HepG2 (cell line): Measurements from ENCODE around the gene DPP7. TPM values are rescaled to one million over a fixed set of nuclear protein-coding genes. Genes with fewer than 3 reads are reported as not detected.

Source experiments
- ATAC-seq: fragments of 200-7000 bp; cut with Tn5 transposase; 3 replicates; pipeline ENCODE4 v1.9.1; 2020; ENCODE audit warnings: mild to moderate bottlenecking, moderate library complexity
- BruUV-seq: library from RNA; stranded (reverse); fragments of 400-500 nt; replicated peaks from 2 replicates; lab custom pipeline; 2021; lab: Mats Ljungman, UMichigan
- CTCF ChIA-PET: fragments of 300-600 bp; formaldehyde crosslinking; extraction: SDS; loops from one replicate; lab custom pipeline; 2021; ENCODE audit warnings: low total read pairs, inconsistent platforms, low intra/inter-chr PET ratio; lab: Yijun Ruan, JAX
- POLR2A ChIA-PET: fragments of 350-600 bp; sonication (Branson Sonifier 250); formaldehyde crosslinking; loops from one replicate; lab custom pipeline; 2020; ENCODE audit warnings: antibody characterized with exemption, inconsistent platforms; lab: Yijun Ruan, JAX
- DNase-seq: peaks from one replicate; pipeline ENCODE4 v3.0.0-alpha.2; 2015; ENCODE audit warnings: low spot score
- FAIRE-seq: peaks from 3 replicates; lab custom pipeline; 2011; peaks lifted over from hg19 to GRCh38; lab: Jason Lieb, UNC
- H2AFZ ChIP-seq: one replicate; pipeline ENCODE4 v1.6.1; 2011; ENCODE audit warnings: low read length, inconsistent platforms
- H3K27ac ChIP-seq: fragments of 300-600 bp; 3 replicates; pipeline ENCODE4 v1.8.0; 2011; ENCODE audit warnings: mixed run types, mild to moderate bottlenecking, mixed read lengths, low read length, inconsistent platforms; ENCODE audit not compliant: insufficient read depth; ENCODE audit errors: extremely low read length
- H3K27me3 ChIP-seq, 2 experiments: fragments of 200-600 bp in 1 of 2; 2 replicates in 1 of 2; 3 replicates in 1 of 2; pipeline versions ENCODE4 v1.6.0 to v1.8.0; 2011; ENCODE audit warnings: low read length in 2 of 2, mild to moderate bottlenecking in 2 of 2, moderate library complexity in 2 of 2, inconsistent platforms in 1 of 2; ENCODE audit not compliant: insufficient read depth in 2 of 2, control insufficient read depth in 1 of 2
- H3K36me3 ChIP-seq, 2 experiments: fragments of 200-600 bp in 1 of 2; replicated peaks in 1 of 2; 2 replicates in 1 of 2; 3 replicates in 1 of 2; pipeline versions ENCODE4 v1.5.1 to v1.8.0; 2011; ENCODE audit warnings: low read length in 2 of 2, inconsistent platforms in 1 of 2; ENCODE audit not compliant: insufficient read depth in 2 of 2, control insufficient read depth in 1 of 2
- H3K4me1 ChIP-seq: 2 replicates; pipeline ENCODE4 v1.5.1; 2012; ENCODE audit warnings: low read length, inconsistent platforms; ENCODE audit not compliant: insufficient read depth
- H3K4me2 ChIP-seq: 2 replicates; pipeline ENCODE4 v1.6.0; 2011; ENCODE audit warnings: low read depth, low read length, inconsistent platforms
- H3K4me3 ChIP-seq, 3 experiments: fragments of 200-600 bp in 1 of 3; sonication (generic), shearing (Covaris generic) in 1 of 3; replicated peaks in 1 of 3; 2 replicates each; pipeline ENCODE4 v1.5.1; 2011 to 2016; ENCODE audit warnings: low read length in 3 of 3, inconsistent platforms in 2 of 3, low read depth in 2 of 3, mild to moderate bottlenecking in 2 of 3, control low read depth in 1 of 3, mixed read lengths in 1 of 3; ENCODE audit not compliant: insufficient read depth in 1 of 3
- H3K79me2 ChIP-seq: one replicate; pipeline ENCODE4 v1.6.1; 2011; ENCODE audit warnings: low read length, inconsistent platforms; ENCODE audit not compliant: insufficient read depth
- H3K9ac ChIP-seq: 2 replicates; pipeline ENCODE4 v1.6.0; 2011; ENCODE audit warnings: mild to moderate bottlenecking, low read depth, low read length, inconsistent platforms; ENCODE audit not compliant: insufficient read depth
- H3K9me3 ChIP-seq: 2 replicates; pipeline ENCODE4 v1.5.1; 2012; ENCODE audit warnings: mild to moderate bottlenecking, low read length
- H4K20me1 ChIP-seq: 2 replicates; pipeline ENCODE4 v1.6.0; 2011; ENCODE audit warnings: inconsistent platforms, mild to moderate bottlenecking, low read length, moderate library complexity; ENCODE audit not compliant: insufficient read depth
- CEBPG ChIP-seq: IDR thresholded peaks from 2 replicates; pipeline ENCODE4 v1.6.1; 2016
- MNT ChIP-seq: fragments of 450-650 bp; IDR thresholded peaks from 2 replicates; pipeline ENCODE4 v1.6.1; 2016
- REST ChIP-seq, 2 experiments: IDR thresholded peaks; 2 replicates each; pipeline ENCODE4 v1.6.1; 2011 to 2012; ENCODE audit warnings: low read length in 2 of 2, borderline replicate concordance in 1 of 2, low read depth in 1 of 2, mild to moderate bottlenecking in 1 of 2, moderate library complexity in 1 of 2
- RFX5 ChIP-seq: IDR thresholded peaks from 2 replicates; pipeline ENCODE4 v1.6.1; 2011; ENCODE audit warnings: low read depth, low read length, improper control_type of control experiment
- WGBS: methylation state at CpG from one replicate; pipeline ENCODE4 v1.1.6; 2017; ENCODE audit warnings: low lambda C conversion rate; 5-methylcytosine and 5-hydroxymethylcytosine counted together
- in situ Hi-C: cut with HindIII; loops from 2 replicates; pipeline ENCODE4 v1.10.0; 2017; ENCODE audit warnings: low pct_unique_long_range_greater_than_20kb; ENCODE audit not compliant: extremely low pct_ligation_motif_present
- intact Hi-C: fragments of 100-400 bp; cut with micrococcal nuclease; formaldehyde crosslinking; loops from one replicate; pipeline ENCODE4 v1.10.0; 2022; ENCODE audit not compliant: unreplicated experiment
- polyA plus RNA-seq, 8 experiments: library from polyadenylated mRNA; depleted of rRNA in 3 of 8; stranded (reverse) in 7 of 8; unstranded in 1 of 8; fragments of >200 nt; fragmentation: Illumina TruSeq in 4 of 8; extraction: Trizol in 4 of 8; gene quantifications; 2 replicates each; pipeline versions ENCODE4 v1.2.1 to v1.2.3, GENCODE V29; 2011 to 2016; ENCODE audit warnings: low read depth in 4 of 8, missing spikeins in 1 of 8, mixed read lengths in 1 of 8; ENCODE audit not compliant: insufficient read depth in 1 of 8
- total RNA-seq, 5 experiments: library from RNA; depleted of rRNA; stranded (reverse); fragments of >200 nt; fragmentation: Illumina TruSeq; extraction: Trizol; gene quantifications; 2 replicates each; pipeline ENCODE4 v1.2.3, GENCODE V29; 2016; ENCODE audit warnings: low read depth in 1 of 5

The DPP7 gene
- total and polyA plus RNA-seq, 2 of the 13 experiments (the other 11 are each of a cell fraction or from before 2014, with no cell fraction given): 1.2 to 4.5 TPM

GRCh38 chr9:137140151-137141012 is 25.8 kb upstream of the DPP7 start:
- H3K4me2 ChIP-seq: no peak overlapping the region
- H3K4me3 ChIP-seq: no peak overlapping the region
- H3K9me3 ChIP-seq: no peaks in the 10 kb centered on the region
- no peaks in the 10 kb centered on the region for H3K36me3 ChIP-seq
- 29% methylated on average over 16 of the region's 26 CpGs for WGBS
- no peak for FAIRE-seq
- intact Hi-C loops: no loop called here
- in situ Hi-C loops: no loop called here
- DNase-seq: no peak
- ChIA-PET POLR2A (interaction anchor here (3.3 kb wide), 1 partner anchor 11 kb away, joined by 11 read pairs; no protein-coding TSS in a partner anchor), CTCF (no interaction called here)
- H3K27me3 ChIP-seq: peaks cover 33 to 79% of the 10 kb centered on the region in 2 experiments
- H3K27ac ChIP-seq: no peak overlapping the region
- H4K20me1 ChIP-seq: no peaks in the 10 kb centered on the region
- no TSS peak for BruUV-seq
- no peaks in the 10 kb centered on the region for H3K79me2 ChIP-seq
- ATAC-seq: no peak
- H3K9ac ChIP-seq: no peak overlapping the region
- no peak overlapping the region for H2AFZ ChIP-seq
- TF ChIP-seq REST (IDR thresholded peaks at IDR 0.05; ENCODE audit: borderline replicate concordance in 1 of 2, low read depth in 1 of 2, low read length in 2 of 2) (peak in 1 of 2 experiments; percentile 17; a peak in 2 of 4 replicates), CEBPG (CRISPR knock-in tag) (no peak), MNT (peak; percentile 80), RFX5 (no peak)
- no peaks in the 10 kb centered on the region for H3K4me1 ChIP-seq
